ENCODE results near the gene MTUS2.

Gene MTUS2

DNA sequence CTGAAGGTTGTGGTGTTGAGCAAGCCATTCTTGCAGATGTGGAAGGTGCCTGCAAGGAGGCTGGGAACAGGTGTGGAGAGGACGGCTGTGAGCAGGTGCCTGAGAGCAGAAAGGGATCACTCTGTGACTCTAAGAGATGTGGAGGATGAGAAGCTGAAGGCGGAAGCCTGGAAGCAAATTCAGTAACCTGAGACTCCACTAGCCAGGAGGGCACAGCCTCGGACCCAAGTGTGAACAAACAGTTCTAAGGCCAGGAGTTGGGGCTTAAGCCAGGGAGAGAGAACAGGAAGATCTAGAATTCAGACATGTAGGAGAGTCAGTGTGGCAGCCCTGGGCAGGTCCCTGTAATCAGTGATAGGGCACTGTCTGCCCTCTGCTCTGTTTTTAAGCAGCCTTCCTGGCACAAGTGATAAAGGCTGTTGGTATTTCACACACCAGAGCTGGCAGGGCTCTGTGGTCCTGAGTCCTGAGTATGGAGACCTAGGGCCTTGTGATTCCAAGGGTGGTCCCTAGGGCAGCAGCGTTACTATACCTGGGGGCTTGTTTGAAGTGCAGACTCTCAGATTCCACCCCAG lies 644.1 kb downstream of the MTUS2 start:
- DNase-seq: no peak

DNA sequence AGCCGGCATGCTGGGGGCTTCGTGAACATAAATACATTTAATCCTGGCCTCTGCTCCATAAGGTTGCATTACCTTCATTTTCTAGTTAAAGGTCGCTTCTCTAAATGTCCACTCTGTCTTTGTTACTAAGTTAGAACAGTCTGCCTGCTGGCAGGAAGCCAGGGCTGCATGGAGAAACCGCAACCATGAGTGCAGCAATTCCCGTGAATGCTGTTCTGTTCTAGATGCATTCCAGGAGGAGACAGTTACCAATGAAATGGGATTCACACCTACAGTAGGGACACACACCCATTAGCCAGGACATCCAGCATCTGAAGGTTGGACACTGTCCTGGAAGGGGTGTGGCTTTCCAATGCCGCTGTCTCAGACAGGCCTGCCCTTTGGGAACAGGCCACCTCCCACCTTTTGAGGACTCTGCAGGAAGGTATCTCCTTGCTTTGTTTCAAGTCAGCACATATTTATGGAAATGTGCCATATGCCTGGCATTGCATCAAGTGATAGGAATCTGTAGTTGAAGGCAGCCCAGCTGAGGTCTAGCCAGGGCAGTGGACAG lies 645.7 kb downstream of the MTUS2 start:
- no peak for DNase-seq

DNA sequence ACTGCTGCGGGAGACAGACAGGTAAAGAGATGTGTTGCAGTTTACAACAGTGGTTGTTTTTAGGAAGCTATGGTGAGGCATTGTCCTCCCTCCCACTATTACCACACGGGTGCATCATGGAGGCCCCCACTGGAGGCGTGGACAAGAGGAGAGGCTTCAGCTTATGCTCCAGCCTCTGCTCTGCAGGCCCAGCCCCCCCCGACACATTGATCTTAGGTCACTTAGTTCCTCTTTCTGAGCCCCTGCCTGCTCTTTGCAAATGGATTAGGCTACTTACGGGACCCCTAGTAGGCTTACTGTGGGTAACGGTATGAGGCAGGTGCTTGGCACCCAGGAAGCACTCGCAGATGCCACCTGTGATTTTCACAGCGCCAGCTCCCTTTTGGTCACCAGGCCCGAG lies 651.4 kb downstream of the MTUS2 start:
- no peak for DNase-seq

DNA sequence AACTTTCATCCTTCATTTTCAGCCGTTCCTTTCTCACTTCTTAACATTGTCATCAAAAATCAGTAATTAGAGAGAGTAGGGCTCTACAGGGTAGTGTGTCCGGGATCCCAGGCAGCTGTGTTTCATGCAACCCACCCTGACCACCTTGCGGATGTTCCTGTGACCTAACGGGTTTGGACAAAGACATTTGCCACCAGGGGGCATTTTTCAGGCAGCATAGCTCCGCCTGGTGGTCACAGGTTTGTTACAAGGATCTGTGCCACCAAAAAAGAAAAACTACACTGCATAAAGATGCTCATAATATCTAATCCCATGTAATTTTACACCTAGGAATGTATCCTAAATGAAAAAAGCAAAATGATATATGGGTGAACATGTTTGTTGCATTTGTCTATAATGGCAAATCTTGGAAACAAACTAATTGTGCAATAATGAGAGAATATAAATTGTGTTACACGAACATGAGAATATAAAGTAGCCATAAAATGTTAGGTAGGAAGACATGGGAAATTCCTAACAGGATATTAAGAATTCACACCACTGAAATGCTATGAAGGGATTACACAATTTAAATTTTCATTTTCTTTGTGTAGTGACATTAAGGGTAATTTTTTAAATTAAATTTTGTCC lies 652.3 kb downstream of the MTUS2 start:
- DNase-seq: no peak

DNA sequence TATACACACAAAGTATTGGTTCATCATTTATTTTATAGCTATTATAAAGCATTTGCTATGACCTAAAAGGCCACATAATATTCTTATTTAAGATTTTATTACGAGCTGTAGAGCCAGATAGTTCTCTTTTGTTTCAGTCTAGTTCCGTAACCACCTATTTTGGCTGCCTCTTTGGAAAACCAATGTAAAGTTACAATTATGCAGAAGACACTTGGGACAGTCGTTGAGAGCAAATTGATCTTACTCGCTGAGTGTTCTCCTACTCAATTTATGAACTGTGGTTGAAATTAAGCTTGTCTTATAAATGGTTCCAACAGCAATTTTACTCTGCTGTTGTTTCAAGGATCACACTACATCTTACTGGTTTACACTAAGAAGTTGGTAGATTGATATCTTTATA lies 653.0 kb downstream of the MTUS2 start:
- no peak for DNase-seq

DNA sequence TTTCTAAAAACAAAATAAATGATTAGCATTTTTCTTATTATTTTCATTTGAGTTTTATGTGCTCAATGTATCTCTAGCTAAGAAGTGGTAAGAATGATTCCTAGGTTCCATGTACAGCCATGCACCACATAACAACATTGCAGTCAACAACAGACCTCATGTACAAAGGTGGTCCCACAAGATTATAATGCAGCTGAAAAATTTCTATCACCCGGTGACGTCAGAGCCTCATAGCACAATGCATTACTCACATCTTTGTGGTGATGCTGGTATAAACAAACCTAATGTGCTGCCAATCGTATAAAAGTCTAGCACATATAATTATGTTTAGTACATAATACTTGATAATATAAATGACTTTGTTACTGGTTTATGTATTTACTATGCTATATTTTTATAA lies 654.9 kb downstream of the MTUS2 start:
- DNase-seq: no peak

DNA sequence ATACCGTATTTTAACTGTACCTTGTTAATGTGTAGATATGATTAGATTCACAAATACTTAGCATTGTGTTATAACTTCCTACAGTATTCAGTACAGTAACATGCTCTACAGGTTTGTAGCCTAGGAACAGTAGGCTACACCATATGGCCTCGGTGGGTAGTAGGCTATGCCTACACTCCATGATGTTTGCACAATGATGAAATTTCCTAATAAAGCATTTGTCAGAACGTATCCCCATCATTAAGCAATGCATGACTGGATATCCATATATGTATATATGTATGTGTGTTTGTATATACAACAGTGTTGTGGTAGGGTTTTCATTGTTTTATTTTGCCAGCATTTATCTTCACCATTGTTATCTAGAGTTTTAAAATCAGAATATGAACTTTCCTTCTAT lies 655.9 kb downstream of the MTUS2 start:
- no peak for DNase-seq

DNA sequence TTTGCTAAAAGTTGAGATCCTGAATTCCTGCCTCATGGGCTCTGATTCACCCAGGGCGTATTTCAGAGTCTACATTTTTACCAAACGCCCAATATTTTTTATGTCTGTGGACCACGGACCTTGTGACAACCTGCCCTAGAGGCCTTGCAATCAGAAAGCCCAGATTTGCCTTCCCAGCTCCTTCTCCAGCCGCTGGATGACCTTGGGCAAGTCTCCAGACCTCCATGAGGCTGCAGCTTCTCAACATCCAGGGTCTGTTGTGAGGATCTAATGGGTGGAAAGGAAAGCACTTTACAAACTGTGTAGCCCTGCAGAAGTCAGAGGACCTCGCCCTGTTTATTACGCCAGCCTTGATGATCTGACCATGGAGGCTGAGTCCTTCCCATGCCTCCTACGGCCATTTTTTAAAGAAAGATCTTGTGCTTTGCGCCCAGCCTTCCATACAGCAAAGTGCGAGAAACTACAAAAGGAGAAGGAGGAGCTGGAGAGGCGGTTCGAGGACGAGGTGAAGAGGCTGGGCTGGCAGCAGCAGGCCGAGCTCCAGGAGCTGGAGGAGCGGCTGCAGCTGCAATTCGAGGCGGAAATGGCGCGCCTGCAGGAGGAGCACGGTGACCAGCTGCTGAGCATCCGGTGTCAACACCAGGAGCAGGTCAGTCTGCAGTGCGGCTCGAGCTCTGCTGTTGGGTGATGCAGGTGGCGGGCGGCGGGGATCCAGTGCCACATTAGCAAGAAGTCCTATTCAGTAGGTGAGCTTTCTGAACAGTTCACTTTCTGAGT lies 659.8 kb downstream of the MTUS2 start:
- DNase-seq: peak; percentile 15 to 57

DNA sequence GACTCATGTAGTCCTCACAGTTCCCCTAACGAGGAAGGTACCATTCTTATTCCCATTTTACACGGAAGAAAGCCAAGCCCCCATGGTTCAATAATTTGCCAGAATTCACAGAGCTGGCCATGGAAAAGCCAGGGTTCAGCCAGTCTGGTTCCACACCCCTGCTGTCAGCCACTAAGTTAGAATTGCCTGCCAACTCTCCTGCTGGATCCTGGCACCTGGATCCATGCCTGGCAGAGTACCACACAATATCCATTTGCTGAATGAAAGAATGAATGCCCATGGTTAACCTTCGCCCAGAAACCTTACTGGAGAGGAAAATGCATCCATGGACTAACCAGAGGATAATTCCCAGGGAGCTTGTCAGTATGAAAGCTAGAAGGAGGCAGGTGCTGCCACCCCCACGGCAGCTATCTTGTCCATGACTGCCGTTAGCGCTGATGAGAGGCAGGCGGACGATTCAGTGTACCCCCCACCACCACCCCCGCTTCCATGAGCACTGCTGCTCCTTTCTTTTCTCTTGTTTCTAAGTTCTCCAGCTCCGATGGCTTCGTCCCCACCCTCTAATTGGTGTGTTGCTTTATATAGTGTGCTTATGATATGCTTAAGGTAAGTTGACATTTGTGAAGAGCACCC lies 660.9 kb downstream of the MTUS2 start:
- peak in 1 of 2 experiments; percentile 10 for DNase-seq

DNA sequence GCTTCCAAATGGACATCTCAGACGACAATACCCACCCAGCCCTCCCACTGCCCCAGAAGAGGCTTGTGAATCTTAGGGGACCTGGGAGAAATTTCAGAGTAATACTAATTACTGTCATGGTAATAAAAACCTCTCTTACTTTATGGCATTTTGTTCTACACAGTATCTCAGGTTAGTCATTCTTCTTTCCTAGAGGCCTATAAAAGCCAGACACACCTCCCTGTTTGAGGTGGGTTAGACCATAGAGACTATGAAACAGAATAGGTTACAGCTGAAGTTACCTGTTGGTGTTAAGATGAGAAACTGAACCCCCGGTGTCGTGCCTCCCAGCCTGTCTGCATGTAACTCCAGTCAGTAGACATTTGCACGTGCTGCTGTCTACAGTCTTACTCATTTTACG lies 661.5 kb downstream of the MTUS2 start:
- no peak for DNase-seq

DNA sequence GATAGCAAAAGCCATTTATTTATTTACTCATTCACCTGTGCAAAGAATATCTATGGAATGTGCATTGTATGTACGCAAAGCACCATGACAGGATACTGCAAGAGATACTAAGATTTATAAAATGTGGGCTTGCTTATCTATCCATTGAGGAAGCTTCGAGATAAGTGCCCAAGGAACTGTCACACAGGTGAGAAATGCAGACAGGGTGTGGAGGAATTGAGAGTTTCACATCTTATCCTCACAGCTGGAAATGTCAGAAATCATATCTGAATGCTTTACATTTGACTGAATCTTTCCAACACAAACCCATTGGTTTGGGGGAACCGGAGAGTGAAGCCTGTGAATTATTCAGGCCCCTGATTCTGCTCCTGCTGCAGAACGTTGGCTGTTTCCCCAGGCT lies 662.4 kb downstream of the MTUS2 start:
- no peak for DNase-seq

DNA sequence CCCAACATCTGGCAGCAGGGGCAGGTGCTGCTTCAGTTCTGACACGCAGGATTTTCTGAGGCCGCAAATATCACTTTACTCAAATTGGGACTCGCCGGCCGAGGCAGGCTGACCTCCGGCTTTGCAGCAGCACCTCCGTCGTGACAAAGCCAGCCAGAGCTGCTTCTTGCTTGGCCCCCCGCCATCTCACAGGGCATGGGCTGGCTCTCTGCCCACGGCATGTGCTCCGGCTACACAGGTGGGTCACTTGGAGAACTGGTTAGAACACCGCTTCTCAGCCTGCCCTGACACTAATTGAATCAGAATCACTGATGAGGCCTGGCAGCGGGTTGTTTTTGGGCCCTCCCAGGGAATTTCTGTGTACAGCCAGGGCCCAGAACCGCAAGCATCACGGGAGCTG lies 663.1 kb downstream of the MTUS2 start:
- DNase-seq: no peak

DNA sequence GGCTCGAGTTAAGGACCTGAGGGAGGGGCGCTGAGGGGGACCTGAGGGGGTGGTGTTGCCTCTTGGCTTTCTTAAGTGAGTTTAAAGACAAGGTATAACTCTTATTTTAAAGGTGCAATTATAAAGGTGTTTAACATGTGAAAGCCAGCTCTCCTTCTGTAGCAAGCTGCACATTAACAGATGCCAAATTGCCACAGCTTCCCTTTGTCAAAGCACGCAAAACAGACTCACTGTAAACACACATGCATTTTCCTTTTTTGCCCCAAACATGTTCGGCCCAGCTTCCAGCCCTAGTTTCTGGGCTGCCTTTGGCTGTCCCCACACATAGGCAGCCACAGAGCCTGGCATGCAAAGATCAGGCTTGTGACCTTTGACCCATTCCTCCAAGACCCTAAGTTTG lies 663.5 kb downstream of the MTUS2 start:
- DNase-seq: no peak

DNA sequence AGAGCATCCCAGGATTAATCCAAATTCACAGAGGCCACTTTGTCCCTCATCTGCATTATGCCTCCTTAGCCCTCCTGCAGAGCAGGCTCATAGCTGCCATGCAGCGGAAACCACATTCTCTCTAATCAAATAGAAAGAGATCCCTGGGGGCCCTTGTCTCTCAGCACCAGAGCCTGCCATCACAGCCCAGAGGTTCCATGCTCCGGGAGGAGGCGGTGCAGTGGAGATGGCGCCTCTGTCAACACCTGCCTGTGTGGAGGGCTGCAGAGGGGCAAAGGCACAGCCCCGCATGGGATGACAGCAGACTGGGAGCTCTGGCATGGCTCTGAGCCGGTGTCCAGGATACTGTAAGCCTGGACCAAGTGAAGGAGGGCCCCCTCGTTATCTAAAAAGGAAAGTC lies 664.1 kb downstream of the MTUS2 start:
- peak; percentile 38 to 81 for DNase-seq

DNA sequence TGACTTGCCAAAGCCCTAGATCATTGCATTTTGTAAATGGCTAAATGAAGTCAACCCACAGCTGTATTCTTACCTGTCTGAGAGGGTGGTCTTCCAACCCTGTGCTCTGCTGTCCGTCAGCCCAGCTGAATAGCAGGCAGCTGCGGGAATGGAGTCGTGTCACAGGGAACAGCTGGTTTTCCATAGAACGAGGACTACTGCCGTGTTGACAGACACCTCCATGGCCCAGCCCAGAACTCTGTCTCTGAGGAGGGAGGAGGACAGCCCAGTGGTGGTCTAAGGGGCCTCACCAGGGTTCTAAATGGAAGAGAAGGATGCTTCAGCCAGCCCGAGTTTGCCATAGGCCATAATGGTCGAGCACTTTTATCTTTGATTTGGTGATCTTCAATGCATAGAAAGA lies 664.7 kb downstream of the MTUS2 start:
- no peak for DNase-seq

DNA sequence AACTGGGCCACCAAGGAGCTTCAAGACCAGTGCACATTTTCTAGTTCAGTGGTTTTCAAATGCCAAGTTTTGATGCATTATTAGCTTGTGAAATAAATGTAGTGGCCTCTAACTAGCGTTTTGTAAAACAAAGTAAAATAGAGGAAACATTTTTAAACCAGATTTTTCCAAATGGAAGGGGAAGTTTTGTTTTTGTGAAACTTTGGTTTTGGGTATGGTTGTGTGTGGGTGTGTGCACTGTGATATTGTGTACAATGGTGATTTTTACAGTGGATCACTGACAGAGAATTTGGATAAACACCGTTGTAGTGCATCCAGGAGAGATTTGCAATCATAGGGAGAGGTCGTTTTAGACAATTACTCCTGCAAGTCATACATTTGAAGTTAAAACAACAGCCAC lies 666.4 kb downstream of the MTUS2 start:
- DNase-seq: no peak

DNA sequence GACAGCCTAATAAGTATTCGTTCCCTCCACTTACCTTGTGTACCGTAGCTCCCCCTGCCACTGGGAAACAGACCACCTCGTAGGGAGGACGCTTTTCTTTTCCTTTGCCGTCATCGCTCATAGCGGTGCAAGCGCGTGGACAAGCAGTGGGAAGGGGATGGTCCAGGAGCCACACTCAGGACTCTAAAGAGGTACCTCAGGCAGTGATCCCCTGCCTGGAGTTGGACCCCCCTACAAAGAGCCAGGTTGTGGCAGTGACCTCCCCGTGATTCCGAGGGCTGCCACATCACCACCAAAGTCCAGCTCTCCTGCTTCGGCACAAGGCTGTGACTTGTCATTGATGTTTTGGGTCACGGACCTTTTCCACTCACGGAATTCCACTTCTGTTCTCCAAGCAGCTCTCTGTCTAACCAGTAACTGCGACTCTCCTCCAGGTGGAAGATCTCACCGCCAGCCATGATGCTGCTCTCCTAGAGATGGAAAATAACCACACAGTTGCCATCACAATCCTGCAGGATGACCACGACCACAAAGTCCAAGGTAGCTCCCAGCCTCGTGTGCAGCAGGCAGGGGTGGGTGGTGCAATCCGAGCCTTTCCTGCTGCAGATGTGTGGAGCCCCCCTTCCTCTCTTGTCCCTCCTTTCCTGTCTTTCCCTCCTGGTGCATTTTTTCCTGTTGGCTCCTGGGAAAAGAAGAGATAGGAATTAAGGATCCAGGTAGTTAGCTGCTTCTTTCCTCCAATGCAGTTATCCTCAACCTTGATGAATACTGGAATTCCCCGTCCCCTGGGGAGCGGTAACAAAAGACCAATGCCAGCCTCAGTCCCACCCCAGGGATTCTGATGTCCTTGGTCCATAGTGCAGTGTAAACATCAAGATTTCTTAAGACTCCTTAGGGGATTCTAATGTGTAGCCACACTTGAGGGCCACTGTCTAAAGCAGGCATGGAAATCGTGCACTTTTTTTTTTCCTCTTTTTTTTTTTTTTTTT lies 667.6 kb downstream of the MTUS2 start:
- DNase-seq: no peak

DNA sequence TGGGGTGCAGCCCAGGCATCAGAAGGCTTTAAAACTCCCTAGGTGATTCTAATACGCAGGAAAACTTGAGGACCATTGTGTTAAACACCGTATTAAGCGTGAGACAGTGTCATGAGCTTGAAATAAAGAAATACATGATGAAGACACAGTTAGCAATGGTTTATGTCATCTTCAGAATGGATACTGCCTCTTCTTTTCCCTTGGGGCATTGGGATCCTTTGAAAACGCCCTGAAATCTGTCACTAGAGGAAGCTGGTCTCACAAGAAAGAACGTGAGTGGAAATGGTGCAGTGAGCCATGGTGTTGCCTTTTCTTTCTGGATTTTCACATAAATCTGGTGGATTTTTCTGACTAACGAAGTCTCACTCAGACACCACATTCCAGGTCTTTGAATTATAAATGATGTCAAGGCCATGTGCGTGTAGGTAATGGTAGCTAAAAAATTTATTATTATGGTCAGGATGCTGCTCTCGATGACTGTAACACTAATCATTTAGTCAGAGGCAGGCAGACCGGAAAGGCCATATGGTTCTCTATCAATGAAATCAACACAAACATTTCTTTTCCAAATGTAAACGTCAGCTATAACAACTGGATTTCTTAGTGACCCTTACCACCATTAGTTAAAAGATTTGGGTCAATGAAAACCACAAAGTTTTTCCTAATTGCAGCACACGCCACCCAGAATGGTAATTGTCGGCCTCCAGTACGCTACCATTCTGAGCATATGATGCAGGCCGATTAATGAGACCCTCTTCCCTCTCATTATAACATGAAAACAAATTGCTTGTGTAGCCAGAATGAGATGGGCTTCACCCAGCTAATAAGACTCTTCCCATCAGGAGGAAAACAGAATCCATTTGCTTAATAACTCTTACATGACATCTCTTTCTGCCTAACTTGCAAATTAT lies 669.8 kb downstream of the MTUS2 start:
- no peak for DNase-seq

DNA sequence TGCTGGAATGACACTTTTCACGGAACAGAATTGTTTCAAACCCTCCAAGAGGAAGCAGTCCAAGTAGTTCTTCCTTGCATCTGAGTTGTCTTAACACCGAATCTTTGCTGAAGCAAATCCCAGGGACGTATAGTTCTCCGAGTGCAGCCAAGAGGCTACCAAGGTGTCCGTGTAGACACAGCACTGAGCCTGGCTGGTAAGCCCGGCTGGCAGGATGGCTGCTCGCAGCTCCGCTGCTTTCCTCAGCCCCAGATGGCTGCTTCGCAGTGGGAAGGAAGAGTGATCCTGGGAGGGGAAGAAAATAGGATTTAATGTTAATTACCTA lies 670.4 kb downstream of the MTUS2 start:
- DNase-seq: no peak

DNA sequence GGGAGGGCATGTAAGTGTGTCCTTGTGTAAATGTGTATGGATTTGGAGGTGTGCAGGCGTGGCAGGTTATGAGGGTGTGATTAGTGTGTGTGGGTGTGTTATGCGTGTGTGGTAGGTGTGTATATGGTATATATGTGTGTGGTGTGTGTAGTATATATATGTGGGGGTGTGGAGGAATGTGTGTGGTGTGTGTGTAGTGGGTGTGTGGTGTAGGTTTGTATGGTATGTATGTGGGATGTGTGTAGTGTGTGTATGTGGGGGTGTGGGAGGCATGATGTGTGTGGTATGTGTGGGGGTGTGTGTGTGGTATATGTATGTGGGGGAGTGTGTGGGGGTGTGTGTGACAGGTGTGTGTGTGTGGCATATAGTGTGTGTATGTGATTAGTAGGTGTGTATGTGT lies 671.1 kb downstream of the MTUS2 start:
- DNase-seq: no peak

DNA sequence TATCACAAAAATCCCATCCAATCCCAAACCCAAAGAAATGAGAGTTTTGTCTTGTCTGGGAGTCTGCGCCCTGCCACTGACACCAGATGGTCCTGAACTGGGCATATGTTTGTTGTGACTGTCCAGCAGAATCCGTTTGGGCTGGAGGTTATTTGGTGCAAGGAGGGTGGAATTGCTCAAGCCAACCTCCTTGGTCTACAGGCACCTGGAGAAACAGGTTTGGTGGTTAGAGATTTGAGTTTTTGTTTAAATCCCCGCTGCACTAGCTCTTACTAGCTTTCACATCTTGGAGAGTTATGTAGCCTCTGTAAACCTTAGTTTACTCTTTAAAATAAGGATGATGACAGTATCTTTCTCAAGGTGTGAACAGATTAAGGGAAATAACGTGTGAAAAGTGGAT lies 673.7 kb downstream of the MTUS2 start:
- no peak for DNase-seq

DNA sequence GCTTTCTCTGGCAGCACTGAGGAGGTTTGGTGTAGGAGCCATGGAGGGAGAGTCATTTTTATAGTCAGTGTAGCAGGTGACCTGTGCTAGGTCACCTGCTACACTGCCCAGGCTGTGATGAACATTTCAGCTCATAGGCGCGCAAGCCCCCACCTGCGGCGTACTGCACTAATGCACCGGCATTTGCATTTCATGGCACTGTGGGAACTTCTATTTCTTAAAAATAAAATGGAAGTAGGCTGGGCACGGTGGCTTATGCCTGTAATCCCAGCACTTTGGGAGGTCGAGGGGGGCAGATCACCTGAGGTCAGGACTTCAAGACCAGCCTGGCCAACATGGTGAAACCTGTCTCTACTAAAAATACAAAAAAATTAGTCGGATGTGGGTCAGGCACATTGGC lies 674.4 kb downstream of the MTUS2 start:
- DNase-seq: no peak
